AML-193 (cell line): Measurements from ENCODE around the gene BCAR1.
"Not testable (repeated sequence)": the region's sequence is repeated elsewhere in the genome, so short reads cannot be mapped to it uniquely, and the experiment has no call there.

Source experiments
- DNase-seq, 2 experiments: peaks; one replicate each; lab custom pipeline; 2025; lab: John Stamatoyannopoulos, UW

BCAR1 gene

DNA sequence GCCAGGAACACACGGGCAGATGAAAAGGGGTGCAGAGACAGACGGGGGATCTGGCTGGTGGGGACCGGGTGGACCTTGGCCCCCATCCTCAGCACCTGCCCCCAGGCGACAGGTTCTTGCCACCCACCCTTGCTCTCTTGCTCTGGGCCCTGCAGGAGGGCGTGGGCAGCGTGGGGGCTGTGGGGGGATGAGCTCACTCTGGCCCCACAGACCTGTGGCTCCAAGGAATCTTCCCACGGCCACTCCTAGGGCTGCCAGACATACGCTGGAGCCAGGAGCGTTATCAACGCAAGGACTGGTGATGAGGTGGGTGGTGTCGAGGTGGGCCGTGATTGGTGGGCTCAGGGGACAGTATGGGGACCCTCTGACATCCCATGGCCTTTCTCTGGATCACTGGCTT, 26.3 kb downstream of the BCAR1 start:
- DNase-seq, result no peak

DNA sequence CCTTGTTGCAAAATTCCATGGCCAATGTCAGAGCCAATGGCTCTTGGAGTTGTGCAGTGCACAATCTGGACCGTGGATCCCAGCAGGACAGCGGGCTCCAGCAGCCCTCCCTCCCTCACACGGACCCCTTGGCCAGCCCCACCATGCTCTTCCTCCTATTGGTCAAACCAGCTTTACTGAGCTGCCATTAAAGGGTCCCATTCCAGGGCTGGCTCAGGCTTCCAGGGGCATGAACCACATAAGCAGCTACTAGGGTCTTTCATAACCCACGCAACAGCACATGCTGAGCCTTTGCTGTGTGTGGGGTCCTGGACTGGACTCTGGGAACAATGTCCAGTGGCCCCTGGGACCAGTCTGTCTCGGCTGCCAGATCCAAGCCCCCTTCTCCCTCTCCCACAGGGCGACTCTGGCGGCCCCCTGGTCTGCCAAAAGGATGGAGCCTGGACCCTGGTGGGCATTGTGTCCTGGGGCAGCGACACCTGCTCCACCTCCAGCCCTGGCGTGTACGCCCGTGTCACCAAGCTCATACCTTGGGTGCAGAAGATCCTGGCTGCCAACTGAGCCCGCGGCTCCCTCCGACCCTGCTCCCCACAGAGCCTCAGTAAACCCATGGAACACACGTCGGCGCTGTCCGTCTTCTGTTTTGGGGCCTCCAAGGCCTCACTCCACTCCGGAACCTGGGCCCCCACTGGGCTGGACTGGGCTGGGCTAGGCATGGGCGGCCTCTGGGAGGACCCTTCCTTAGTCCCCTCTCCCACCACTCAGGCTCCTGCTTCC, 26.9 kb downstream of the BCAR1 start:
- no peak for DNase-seq

DNA sequence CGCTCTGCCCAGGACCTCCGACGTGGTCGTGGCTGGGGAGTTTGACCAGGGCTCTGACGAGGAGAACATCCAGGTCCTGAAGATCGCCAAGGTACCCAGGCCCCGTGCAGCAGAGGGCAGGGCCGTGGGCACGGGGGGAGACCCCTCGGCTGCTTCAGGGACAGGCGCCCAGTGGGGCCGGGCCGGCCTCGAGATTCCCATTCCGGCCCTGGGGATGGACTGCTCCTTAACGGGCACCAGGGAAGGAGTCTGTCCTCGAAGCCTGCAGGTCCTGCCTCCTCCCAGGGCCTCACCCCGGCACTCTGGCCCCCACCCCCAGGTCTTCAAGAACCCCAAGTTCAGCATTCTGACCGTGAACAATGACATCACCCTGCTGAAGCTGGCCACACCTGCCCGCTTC, 28.3 kb downstream of the BCAR1 start:
- not testable (repeated sequence) for DNase-seq

DNA sequence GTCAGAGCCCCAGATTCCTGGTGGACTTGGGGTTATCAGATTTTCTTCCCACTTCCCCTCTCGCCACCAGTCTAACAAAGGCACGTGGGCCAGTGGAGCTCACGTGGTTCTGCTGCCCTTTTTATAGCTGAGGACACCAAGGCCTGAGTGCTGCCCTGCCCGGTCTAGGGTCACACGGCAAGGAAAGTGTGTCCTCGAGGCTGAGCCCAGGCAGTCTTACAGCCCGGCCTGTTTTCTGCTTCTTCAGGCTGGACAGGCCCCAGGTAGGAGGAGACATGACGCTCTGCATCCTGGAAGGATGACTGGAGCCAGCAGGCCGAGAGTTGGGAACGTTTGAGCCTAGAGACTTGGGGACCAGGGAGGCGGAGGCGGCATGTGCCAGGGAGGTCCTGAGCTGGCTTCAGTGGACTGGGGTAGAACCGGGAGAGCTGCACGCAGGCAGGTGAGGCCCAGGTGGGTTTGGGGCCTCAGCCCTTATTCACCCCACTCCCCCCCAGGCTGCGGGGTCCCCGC, 29.1 kb downstream of the BCAR1 start:
- no peak for DNase-seq

DNA sequence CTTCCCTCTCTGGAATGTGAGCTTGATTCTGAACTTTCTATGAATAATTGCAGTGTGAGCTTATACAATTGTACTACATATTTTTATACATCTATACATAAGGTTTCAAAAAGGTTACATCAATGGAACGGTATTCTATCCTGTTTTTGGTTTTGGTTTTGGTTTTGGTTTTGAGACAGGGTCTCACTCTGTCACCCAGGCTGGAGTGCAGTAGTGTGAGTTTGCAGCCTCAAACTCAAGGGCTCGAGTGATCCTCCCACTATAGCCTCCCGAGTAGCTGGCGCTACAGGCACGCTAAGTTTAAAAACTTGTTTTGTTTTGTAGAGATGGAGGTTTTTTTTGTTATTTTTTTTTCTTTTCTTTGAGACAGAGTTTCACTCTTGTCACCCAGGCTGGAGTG, 31.6 kb downstream of the BCAR1 start:
- DNase-seq, result no peak

DNA sequence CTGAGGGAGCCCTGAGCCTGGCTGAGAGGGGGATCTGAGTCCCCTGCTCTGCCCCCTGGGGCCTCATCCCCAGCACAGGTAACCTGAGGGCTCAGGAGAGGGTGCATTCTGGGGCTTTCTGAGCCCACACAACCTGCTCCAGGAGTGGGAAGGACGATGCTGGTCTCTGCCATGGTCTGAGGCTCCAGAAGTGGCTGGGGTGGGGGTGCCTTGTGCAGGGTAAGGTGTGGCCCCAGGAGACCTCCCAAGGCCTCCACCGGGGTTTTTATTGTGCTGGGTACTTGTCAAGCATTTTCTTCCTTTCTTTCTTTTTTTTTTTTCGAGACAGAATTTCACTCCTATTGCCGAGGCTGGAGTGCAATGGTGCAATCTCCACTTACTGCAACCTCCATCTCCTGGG, 32.3 kb downstream of the BCAR1 start:
- DNase-seq, result no peak

DNA sequence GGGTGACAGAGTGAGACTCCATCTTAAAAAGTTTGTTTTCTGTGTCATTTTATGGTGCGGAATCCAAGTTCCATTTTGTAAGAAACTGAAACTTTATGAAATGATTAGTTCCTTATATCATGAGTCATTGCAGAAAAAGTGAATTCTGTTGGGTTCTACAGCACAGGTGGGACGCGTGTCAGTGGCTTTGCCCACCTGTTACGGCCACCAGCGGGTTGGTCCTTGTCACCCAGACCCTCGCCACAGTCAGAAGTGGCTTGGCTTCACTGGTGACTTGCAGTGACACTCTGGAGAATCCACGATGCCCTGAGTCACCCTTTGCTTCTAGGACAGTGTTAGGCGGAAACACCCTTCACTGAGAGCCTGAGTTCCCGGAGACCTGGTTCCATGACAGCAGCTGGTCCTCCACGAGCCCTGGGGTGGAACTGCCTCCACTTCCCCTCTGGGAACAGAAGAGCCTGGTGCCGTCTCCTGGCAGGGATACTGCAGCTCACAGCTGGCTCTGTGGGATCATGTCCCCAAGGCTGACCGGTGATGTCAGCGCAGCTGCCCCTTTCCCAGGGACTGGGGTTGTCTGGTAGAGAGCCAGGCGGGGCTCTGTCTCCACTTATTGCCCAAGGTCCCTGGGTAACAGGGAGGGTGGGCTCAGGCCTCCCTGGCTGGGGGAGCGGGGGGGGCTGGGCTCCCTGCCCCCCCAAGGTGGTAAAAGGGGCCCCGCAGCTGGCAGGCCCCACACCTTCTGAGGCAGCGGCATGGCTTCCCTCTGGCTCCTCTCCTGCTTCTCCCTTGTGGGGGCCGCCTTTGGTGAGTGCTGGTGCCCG, 33.0 kb downstream of the BCAR1 start, which contains the start of gene CTRB1:
Gene CTRB1, plus strand, starts transcription at position 733 of the 821 bp plus-strand sequence. Its CDS starts 20 bp downstream, at position 753.
- DNase-seq, result no peak

DNA sequence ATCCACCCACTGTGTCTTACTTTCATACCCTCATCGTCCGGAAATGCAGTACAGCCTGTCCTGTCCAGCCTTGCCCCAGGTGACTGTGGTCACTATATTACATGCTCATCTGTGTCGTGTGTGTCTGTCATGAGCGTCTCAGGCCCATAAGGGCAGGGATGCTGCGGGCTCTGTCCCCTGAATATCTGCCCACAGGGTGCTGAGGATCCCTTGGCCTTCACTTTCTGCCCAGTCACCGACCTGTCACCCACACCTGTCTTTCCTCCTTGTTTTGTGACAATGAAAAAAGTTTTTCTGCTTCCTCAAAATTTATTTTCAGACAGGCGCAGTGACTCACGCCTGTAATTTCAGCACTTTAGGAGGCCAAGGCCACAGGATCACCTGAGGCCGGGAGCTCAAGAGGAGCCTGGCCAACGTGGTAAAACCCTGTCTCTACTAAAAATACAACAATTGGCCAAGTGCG, 34.0 kb downstream of the BCAR1 start:
- DNase-seq, result no peak

DNA sequence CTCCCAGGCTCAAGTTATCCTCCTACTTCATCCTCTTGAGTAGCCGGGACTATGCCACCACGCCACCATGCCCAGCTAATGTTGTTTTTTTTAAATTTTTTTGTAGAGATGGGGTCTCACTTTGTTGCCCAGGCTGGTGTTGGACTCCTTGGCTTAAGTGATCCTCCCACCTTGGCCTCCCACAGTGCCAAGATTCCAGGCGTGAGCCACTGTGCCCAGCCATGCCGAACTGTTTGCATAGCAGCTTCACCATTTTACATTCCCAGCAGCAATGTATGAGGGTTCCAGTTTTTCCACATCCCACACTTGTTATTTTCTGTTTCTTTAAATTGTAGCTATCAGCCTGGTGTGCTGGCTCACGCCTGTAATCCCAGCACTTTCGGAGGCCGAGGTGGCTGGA, 34.8 kb downstream of the BCAR1 start:
- no peak for DNase-seq

DNA sequence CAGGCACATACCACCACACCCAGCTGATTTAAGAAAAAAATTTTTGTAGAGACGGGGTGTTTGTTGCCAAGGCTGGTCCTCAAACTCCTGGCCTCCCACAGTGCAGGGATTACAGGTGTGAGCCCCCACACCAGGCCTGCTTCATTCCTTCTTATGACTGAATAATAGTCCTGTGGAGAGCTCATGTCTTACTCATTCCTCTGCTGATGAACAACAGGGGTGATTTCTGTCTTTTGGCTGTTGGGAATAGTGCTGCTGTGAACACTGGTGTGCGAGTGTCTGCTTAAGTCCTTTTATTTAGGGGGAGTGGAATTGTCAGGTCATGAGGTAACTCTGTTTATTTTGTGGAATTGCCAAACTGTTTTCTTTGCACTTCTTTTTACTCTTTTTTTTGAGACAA, 35.3 kb downstream of the BCAR1 start:
- DNase-seq, result no peak

DNA sequence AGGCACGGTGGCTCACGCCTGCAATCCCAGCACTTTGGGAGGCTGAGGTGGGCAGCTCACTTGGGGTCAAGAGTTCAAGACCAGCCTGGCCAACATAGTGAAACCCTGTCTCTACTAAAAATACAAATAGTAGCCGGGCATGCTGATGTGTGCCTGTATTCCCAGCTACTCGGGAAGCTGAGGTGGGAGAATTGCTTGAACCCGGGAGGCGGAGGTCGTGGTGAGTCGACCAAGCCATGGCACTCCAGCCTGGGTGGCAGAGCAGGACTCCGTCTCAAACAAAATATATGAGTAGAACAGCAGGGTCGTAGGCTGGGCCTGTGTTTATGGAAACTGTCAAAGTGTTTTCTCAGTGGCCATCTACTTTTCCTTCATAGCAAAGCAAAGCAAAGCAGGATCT, 40.1 kb downstream of the BCAR1 start:
- not testable (repeated sequence) for DNase-seq

DNA sequence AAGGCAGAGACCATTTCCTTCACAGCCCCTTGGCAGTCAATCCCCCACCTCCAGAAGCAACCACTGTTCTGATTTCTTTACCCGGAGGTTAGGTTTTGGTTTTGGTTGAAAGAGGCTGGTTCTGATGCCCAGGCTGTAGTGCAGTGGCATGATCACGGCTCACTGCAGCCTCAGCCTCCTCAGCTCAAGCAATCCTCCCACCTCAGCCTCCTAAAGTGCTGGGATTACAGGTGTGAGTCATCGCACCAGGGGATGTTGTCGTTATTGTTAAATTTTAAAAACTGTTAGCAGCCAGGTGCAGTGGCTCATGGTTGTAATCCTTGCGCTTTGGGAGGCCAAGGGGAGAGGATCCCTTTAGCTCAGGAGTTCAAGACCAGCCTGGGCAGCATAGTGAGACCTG, 41.5 kb downstream of the BCAR1 start:
- DNase-seq, result no peak

DNA sequence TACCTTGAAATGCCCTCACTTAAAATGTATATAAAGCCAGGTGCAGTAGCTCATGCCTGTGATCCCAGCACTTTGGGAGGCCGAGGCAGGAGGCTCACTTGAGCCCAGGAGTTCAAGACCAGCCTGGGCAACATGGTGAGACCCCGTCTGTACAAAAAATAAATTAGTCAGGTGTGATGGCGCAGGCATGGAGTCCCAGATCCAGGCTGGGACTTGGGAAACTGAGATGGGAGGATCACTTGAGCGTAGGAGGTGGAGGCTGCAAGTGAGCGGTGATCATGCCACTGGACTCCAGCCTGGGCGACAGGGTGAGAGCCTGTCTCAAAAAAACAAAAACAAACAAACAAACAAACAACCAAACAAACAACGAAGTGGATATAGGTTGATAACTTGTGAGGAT, 41.9 kb downstream of the BCAR1 start:
- DNase-seq, result not testable (repeated sequence)

DNA sequence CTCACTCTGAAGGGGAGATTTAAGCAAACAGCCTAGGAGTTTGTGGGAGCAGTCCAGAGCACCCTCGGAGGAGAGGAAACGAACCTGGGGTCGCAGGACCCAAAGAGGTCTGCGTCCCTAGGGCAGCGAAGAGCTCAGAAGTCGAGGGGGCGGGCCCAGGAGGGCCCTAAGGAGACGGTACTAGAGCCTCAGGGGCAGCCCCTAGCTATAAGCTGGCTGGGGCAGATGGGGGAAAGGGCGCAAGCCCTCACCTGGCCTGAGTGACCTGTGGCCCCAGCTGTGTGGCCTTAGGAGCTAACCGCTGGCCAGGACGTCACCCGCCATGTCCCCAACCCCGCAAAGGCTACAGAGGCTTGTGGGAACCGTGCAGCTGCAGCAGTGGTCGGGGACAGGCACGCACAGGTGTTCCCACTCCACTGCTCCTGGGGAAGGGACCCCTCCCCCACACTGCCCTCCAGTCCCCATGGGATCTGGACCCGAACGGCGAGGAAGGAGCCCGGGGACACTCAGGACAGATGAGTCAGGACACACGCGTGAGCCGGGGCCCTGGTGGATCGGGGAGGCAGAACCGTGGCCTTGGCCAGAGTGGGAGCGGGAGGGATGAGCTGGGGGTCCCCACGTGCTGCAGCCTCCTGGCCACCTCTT, 42.4 kb downstream of the BCAR1 start:
- DNase-seq, result no peak

DNA sequence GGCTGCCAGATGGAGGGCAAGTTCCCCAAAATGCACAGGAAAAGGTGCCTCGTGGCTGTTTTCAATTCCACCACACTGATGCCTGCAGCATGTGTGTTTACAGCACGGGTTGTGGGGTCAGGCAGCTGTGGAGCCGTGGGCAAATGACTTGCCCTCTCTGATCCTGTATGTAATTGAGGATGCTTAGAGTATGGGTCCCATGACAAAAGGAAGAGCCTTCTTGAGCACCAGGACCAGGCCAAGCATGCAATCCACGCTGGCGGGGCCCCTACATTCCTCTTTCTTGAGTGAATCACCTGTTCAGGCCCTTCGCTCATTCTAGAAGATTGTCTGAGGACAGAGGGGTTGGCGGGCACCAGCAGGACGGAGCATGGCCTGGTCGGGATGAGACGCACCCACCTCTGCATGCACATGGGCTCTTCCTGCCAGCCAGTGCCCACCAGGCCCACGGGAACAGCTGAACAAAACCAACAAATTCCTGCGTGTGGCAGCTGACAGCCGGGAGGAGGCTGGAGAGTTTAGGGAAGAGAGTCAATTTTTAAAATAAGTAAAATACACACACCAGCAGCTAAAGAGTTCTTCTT, 43.1 kb downstream of the BCAR1 start:
- DNase-seq, result no peak

DNA sequence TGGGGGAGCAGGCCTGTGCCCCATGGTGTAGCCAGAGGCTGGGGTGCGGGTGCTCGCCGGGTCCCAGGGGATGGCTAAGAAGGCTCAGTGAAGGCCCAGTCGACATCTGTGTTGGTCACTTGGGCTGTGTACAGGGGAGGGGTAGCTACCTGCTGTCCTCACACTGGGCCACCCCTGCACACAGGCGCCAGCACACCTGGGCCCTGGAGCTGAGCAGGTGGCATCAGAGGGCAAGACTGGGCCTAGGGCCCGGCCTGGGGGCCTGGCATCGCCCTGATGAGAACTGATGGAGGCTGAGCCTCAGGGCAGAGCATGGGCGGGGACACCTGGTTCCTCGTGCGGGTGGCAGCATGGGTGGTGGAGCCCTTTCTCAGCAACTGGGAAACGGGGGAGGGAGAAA, 43.6 kb downstream of the BCAR1 start:
- no peak for DNase-seq

DNA sequence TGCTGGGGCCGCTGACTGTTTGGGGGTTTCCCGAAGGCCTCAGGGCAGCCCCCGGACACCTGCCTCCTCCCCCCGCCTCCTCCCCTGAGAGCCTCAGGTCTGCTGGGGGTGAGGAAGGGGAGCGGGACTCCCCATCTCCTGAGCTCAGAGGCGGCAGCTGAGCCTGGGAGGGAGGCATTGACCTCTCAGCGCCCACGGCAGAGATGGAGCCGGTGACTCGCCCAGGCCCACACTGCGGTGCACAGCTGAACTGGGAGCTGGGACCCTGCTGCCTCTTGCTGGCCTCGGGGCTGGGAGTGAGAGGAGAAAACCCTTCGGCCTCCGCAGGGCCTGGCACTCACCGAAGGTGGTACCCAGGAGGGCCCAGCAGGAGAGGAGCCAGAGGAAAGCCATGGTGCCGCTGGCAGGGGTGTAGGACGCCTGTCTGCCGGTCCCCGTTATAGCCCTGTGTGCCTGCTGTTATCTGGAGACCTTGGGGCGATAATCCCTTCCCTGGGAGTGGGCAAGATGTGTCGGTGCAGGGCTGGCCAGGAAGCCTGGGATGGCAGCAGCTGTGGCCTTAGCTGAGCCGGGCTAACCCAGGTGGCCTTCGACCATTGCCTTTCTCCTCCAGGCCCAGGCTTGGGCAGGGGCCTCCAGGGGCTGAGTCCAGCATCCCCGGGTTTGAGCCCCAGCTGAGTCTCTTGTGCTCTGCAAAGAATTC, 44.5 kb downstream of the BCAR1 start, which contains the start of gene CTRB2:
Gene CTRB2, minus strand, starts transcription at position 413 of the 703 bp plus-strand sequence. Its CDS starts 20 bp downstream, at position 393.
- DNase-seq, result no peak

DNA sequence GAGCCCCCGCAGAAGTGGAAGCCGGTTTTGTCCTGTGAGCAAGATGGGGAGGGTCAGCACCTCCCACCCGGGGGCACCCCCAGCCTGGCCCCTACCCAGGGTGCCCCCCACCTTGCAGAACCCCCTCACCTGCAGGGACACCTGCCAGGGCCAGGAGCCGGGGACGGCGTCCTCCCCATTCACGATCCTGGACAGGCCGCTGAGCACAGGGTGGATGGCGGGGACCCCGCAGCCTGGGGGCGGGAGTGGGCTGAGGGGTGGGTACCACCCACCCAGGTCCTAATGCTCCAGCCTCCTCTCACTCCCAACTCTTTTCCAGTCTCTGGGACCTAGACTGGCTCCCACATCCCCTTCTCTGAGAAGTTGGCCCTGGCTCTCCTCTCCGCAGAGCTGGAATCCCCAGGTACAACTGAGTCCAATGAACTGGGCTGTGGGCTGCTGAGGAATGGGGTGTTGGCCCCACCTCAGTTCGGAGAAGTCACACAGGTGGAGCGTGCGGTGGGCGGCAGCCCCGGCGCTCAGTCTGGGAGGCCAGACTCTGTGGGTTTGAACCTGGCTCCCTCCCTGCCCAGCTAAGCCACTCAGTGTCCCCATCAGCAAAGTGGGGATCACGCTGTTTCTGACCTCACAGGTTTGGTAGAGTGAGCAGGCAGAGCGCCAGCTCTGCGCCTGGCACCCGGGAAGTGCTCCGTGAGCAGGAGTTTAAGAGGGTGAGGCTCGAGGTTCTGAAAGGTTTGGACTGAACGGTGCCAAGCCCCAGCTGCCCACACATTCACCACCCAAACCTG, 45.3 kb downstream of the BCAR1 start:
- not testable (repeated sequence) for DNase-seq

DNA sequence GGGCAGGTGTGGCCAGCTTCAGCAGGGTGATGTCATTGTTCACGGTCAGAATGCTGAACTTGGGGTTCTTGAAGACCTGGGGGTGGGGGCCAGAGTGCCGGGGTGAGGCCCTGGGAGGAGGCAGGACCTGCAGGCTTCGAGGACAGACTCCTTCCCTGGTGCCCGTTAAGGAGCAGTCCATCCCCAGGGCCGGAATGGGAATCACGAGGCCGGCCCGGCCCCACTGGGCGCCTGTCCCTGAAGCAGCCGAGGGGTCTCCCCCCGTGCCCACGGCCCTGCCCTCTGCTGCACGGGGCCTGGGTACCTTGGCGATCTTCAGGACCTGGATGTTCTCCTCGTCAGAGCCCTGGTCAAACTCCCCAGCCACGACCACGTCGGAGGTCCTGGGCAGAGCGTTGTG, 46.0 kb downstream of the BCAR1 start:
- DNase-seq, result not testable (repeated sequence)

DNA sequence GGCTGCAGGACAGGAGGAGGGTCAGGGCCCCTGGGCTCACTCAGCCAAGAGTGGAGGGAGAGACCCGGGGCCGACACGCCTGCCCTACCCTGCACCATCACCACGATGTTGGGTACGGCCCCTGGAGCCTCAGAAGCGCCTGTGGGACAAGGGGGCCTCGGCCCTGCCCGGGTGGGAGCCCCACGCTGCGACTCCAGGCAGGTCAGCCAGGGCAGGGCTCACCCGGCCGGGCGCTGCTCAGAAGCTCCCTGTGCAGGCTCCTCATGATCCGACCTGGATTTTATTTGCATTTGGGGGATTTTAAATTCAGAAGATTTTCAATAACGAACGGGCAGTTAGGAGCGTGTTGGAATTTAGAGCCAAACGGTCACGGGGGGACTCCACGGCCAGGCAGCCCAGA, 46.5 kb downstream of the BCAR1 start:
- not testable (repeated sequence) for DNase-seq

DNA sequence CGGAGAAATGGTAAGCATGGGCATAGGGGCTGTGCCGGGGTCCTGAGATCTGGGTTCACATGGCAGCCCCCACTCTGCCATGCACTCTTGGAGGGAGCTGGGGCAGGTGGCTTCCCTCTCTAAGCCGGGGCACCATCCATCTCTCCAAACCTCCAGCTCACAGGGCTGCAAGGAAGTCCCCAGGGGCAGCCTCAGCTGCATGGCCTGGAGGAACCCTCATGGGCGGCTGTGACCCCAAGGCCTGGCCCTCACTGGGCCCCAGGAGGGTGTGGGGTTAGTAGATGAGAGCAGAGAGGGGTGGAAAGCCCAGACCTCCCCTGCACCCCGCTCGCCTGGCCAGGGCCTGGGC, 47.0 kb downstream of the BCAR1 start:
- DNase-seq, result no peak
